RWPE2 (cell line): ENCODE measurements around the gene IMP4.

Experiments
- ATAC-seq: fragments of 200-7000 bp; cut with Tn5 transposase; 3 replicates; pipeline ENCODE4 v1.9.1; 2021; ENCODE audit warnings: low read depth
- DNase-seq: peaks from one replicate; pipeline ENCODE4 v3.0.0-alpha.2; 2020; ENCODE audit warnings: low spot score
- H3K27ac ChIP-seq: fragments of 450-650 bp; 2 replicates; pipeline ENCODE4 v1.5.1; 2017; ENCODE audit warnings: mild to moderate bottlenecking; ENCODE audit not compliant: poor library complexity, severe bottlenecking
- H3K27me3 ChIP-seq: fragments of 250-450 bp; sonication (Bioruptor Pico); 2 replicates; pipeline ENCODE4 v1.5.1; 2021; ENCODE audit warnings: mild to moderate bottlenecking, moderate library complexity; ENCODE audit not compliant: insufficient read depth, poor library complexity, severe bottlenecking
- H3K36me3 ChIP-seq: fragments of 250-450 bp; sonication (Bioruptor Pico); 2 replicates; pipeline ENCODE4 v1.5.1; 2020; ENCODE audit warnings: low read depth, mild to moderate bottlenecking, moderate library complexity
- H3K4me1 ChIP-seq: fragments of 250-450 bp; sonication (Bioruptor Pico); 2 replicates; pipeline ENCODE4 v1.5.1; 2021; ENCODE audit warnings: mild to moderate bottlenecking, moderate library complexity; ENCODE audit not compliant: insufficient read depth, poor library complexity, severe bottlenecking
- H3K4me3 ChIP-seq: fragments of 250-450 bp; sonication (Bioruptor Pico); 2 replicates; pipeline ENCODE4 v1.5.1; 2021; ENCODE audit warnings: mild to moderate bottlenecking, moderate library complexity; ENCODE audit not compliant: severe bottlenecking
- H3K9me3 ChIP-seq: fragments of 250-450 bp; sonication (Bioruptor Pico); 2 replicates; pipeline ENCODE4 v1.5.1; 2021; ENCODE audit warnings: mild to moderate bottlenecking, moderate library complexity; ENCODE audit not compliant: severe bottlenecking
- TF ChIP-seq, protein P1 (sequence below): fragments of 450-650 bp; IDR thresholded peaks from one replicate; pipeline ENCODE4 v1.5.1; 2017; ENCODE audit warnings: mild to moderate bottlenecking, moderate library complexity; ENCODE audit not compliant: poor library complexity, severe bottlenecking

The IMP4 gene

GRCh38 chr2:130380096-130380934, 37.6 kb downstream of the IMP4 start:
- no peaks in the 10 kb centered on the region for H3K4me1 ChIP-seq
- no peak overlapping the region for H3K27ac ChIP-seq
- H3K36me3 ChIP-seq = peaks cover 10% of the 10 kb centered on the region; the same call in 1 of the 2 replicates
- no peak for DNase-seq
- TF ChIP-seq, protein P1, sequence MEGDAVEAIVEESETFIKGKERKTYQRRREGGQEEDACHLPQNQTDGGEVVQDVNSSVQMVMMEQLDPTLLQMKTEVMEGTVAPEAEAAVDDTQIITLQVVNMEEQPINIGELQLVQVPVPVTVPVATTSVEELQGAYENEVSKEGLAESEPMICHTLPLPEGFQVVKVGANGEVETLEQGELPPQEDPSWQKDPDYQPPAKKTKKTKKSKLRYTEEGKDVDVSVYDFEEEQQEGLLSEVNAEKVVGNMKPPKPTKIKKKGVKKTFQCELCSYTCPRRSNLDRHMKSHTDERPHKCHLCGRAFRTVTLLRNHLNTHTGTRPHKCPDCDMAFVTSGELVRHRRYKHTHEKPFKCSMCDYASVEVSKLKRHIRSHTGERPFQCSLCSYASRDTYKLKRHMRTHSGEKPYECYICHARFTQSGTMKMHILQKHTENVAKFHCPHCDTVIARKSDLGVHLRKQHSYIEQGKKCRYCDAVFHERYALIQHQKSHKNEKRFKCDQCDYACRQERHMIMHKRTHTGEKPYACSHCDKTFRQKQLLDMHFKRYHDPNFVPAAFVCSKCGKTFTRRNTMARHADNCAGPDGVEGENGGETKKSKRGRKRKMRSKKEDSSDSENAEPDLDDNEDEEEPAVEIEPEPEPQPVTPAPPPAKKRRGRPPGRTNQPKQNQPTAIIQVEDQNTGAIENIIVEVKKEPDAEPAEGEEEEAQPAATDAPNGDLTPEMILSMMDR = no peak
- H3K27me3 ChIP-seq = no peaks in the 10 kb centered on the region
- no peak for ATAC-seq
- H3K4me3 ChIP-seq = no peak overlapping the region
- no peaks in the 10 kb centered on the region for H3K9me3 ChIP-seq

GRCh38 chr2:130381145-130381544, 38.4 kb downstream of the IMP4 start:
- no peak overlapping the region for H3K27ac ChIP-seq
- no peaks in the 10 kb centered on the region for H3K27me3 ChIP-seq
- H3K4me3 ChIP-seq = no peak overlapping the region
- DNase-seq (no peak), ATAC-seq (no peak)
- no peaks in the 10 kb centered on the region for H3K9me3 ChIP-seq
- TF ChIP-seq, protein P1 = no peak
- peaks cover 1% of the 10 kb centered on the region; the same call in 1 of the 2 replicates for H3K36me3 ChIP-seq
- no peaks in the 10 kb centered on the region for H3K4me1 ChIP-seq

DNA sequence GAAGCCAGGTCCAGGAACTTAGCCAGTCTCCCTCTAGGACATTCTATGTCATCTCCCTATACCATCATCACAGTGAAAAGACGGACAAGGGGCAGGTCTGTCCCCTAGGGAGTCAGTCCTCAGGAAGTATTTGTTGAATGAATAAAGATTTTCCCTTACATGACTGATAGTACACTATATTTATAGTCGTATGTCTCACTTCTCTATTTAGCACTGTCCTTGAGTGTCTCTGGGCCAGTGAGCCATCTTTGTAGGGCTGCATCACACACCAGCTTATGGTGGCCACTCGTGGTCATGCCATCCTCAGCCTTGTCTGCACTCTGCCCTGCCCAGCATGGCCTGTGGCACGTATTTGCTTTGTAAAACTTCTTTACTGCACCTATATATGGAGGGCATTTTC, 38.9 kb downstream of the IMP4 start:
- Histone ChIP-seq H3K27me3 (no peaks in the 10 kb centered on the region), H3K4me3 (no peak overlapping the region), H3K36me3 (no peaks in the 10 kb centered on the region), H3K27ac (no peak overlapping the region), H3K4me1 (no peaks in the 10 kb centered on the region), H3K9me3 (no peaks in the 10 kb centered on the region)
- ATAC-seq = no peak
- no peak for DNase-seq
- TF ChIP-seq, protein P1 = no peak

DNA sequence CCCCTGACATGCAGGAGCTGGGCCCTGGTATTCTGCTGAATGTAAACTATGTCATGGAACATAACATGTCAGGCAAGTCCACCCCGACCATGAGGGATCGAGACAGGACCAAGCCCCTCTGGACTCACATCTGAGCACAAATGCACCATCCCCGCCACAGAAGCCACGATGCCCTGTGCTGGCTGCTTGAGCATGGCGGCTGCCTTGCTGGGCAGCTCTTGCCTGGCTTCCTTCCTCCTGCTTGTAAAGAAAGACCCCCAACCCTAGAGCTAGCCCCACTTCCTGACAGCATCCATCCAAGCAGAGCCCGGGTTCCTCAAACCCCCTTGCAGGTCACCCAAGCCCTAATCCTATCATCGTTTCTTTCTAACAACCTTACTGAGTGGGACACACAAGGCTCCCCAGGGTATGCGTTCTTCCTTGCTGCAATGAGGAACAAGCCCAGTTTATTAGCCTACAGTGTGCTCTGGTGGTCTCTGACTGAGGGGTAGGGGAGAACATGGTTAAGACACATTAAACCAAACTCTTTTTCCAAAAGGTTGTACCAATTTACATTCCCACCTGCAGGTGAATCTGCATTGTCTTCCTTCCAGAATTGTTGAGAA, 39.7 kb downstream of the IMP4 start:
- DNase-seq (no peak), ATAC-seq (no peak)
- TF ChIP-seq, protein P1 = no peak
- H3K4me3 ChIP-seq = no peak overlapping the region
- H3K4me1 ChIP-seq = no peaks in the 10 kb centered on the region
- H3K27me3 ChIP-seq = no peaks in the 10 kb centered on the region
- no peaks in the 10 kb centered on the region for H3K9me3 ChIP-seq
- no peak overlapping the region for H3K27ac ChIP-seq
- H3K36me3 ChIP-seq = no peaks in the 10 kb centered on the region

DNA sequence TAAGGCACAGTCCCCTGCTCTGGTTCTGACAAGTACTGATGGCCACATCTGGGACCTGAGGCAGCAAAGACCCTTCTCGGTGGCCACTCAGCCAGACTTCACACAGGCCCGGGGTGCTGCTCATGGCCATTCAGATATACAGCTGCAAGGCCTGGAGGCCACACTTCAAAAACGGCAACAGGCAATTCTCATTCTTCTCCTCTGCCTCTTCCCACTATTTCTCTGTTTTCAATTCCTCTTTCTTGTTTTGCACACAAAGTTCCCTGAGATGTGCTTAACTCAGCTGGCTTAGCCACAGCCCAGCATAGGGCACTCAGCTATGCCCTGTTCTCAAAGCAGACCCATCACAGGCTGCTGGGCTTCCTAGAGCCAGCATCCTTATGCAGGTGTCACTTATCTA, 43.0 kb downstream of the IMP4 start:
- DNase-seq (no peak), ATAC-seq (no peak)
- H3K9me3 ChIP-seq = no peaks in the 10 kb centered on the region

More for the DNA sequence above, 43.0 kb downstream of the IMP4 start:
- TF ChIP-seq, protein P1 = no peak
- H3K4me3 ChIP-seq = no peak overlapping the region
- no peaks in the 10 kb centered on the region for H3K27me3 ChIP-seq
- no peaks in the 10 kb centered on the region for H3K36me3 ChIP-seq
- no peaks in the 10 kb centered on the region for H3K4me1 ChIP-seq
- H3K27ac ChIP-seq = no peak overlapping the region
